ENCODE results near the gene ZC3H8.

The ZC3H8 gene

DNA sequence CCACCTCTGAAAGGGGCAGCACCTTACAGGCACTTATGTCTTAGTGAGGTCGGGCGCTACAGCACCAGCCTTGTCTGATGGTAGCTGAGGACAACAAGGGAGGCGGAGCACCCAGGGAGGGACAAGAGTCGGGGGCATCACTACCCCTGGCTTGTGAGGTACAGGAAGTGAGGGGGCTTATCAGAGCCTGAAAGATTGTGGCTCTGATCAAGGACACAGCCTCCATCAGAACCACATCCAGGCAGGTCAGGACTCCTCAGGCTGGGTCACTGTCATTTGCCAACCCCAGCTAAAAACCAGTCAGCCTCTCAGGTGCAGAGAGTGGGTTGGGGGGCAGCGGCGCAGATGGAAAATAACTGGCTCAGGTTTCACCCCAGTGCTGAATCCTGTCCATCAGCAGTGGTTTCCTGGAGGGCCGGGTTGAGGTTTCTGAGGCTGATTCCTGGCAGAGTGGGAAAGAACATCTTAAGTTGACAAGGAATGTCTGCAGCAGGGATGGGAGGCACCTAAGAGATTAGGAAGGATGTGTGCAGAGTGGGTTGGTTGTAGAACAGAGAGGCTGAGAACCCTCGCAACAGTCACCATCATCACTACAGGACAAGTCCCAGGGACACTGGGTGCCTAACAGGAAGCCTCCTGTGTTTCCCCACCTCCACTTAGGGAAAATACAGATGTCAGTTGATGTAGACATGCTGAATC is 71.4 kb downstream of the ZC3H8 start:
- TF ChIP-seq, protein P1, sequence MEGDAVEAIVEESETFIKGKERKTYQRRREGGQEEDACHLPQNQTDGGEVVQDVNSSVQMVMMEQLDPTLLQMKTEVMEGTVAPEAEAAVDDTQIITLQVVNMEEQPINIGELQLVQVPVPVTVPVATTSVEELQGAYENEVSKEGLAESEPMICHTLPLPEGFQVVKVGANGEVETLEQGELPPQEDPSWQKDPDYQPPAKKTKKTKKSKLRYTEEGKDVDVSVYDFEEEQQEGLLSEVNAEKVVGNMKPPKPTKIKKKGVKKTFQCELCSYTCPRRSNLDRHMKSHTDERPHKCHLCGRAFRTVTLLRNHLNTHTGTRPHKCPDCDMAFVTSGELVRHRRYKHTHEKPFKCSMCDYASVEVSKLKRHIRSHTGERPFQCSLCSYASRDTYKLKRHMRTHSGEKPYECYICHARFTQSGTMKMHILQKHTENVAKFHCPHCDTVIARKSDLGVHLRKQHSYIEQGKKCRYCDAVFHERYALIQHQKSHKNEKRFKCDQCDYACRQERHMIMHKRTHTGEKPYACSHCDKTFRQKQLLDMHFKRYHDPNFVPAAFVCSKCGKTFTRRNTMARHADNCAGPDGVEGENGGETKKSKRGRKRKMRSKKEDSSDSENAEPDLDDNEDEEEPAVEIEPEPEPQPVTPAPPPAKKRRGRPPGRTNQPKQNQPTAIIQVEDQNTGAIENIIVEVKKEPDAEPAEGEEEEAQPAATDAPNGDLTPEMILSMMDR (conservative IDR thresholded peaks at IDR 0.05; ENCODE audit: low read length): no peak
- TF ChIP-seq EZH2phosphoT487 (IDR thresholded peaks at IDR 0.05; ENCODE audit: borderline replicate concordance): no peak
- Histone ChIP-seq H3K79me2 (ENCODE audit: insufficient read depth, low read length) (no peaks in the 10 kb centered on the region), H3K9ac (ENCODE audit: low read depth, low read length, poor library complexity, severe bottlenecking) (no peak overlapping the region)

DNA sequence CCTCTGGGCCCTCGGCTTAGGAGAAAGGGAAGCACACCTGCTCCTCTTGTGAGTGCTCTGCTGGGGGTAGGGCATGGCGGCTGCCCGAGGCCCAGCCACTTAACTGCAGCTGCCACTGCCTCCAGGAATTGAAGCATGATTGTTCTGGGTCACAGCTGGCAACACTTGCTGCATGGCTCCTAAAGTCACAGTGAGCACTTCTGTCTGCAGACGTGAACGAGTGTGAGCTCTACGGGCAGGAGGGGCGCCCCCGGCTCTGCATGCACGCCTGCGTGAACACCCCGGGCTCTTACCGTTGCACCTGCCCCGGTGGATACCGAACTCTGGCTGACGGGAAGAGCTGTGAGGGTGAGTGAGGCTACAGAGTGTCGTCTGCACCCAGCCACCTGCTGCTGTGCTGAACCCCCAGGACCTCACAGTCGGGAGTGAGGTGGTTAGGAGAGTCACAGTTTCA is 72.2 kb downstream of the ZC3H8 start:
- H3K4me3 ChIP-seq (ENCODE audit: low read length, poor library complexity, severe bottlenecking): no peak overlapping the region
- H3K9me2 ChIP-seq (replicated peaks; ENCODE audit: low read depth, low read length): no peaks in the 10 kb centered on the region
- no peak overlapping the region for H3K9ac ChIP-seq (ENCODE audit: low read depth, low read length, poor library complexity, severe bottlenecking)
- H4K20me1 ChIP-seq (ENCODE audit: insufficient read depth, low read length, poor library complexity, severe bottlenecking): no peaks in the 10 kb centered on the region
- TF ChIP-seq, protein P1 (conservative IDR thresholded peaks at IDR 0.05; ENCODE audit: low read length): no peak
- TF ChIP-seq EZH2phosphoT487 (IDR thresholded peaks at IDR 0.05; ENCODE audit: borderline replicate concordance): no peak
- no peaks in the 10 kb centered on the region for H3F3A ChIP-seq (ENCODE audit: low read depth)
- no peaks in the 10 kb centered on the region for H3K36me3 ChIP-seq (ENCODE audit: insufficient read depth, low read length)
- no peaks in the 10 kb centered on the region for H3K79me2 ChIP-seq (ENCODE audit: insufficient read depth, low read length)
- H3K9me3 ChIP-seq (ENCODE audit: insufficient read depth, low read depth, low read length): no peaks in the 10 kb centered on the region
- no peak overlapping the region for H3K4me2 ChIP-seq (ENCODE audit: low read depth, low read length, poor library complexity, severe bottlenecking)
- peaks cover 32% of the 10 kb centered on the region for H3K4me1 ChIP-seq (ENCODE audit: insufficient read depth, low read length, poor library complexity, severe bottlenecking)
- H2AFZ ChIP-seq (ENCODE audit: low read length): no peak overlapping the region
- H3K27me3 ChIP-seq (ENCODE audit: insufficient read depth, low read length, poor library complexity, severe bottlenecking): no peaks in the 10 kb centered on the region

More for the DNA sequence above, 71.4 kb downstream of the ZC3H8 start:
- Histone ChIP-seq H2AFZ (ENCODE audit: low read length) (peak overlapping the region; percentile 10; the same call in 1 of the 2 replicates), H3K9me3 (ENCODE audit: insufficient read depth, low read depth, low read length) (no peaks in the 10 kb centered on the region), H3K9me2 (replicated peaks; ENCODE audit: low read depth, low read length) (no peaks in the 10 kb centered on the region), H3K27me3 (ENCODE audit: insufficient read depth, low read length, poor library complexity, severe bottlenecking) (no peaks in the 10 kb centered on the region), H4K20me1 (ENCODE audit: insufficient read depth, low read length, poor library complexity, severe bottlenecking) (no peaks in the 10 kb centered on the region), H3K4me2 (ENCODE audit: low read depth, low read length, poor library complexity, severe bottlenecking) (peak overlapping the region; percentile 19), H3K4me1 (ENCODE audit: insufficient read depth, low read length, poor library complexity, severe bottlenecking) (peaks cover 41% of the 10 kb centered on the region), H3K36me3 (ENCODE audit: insufficient read depth, low read length) (no peaks in the 10 kb centered on the region), H3K4me3 (ENCODE audit: low read length, poor library complexity, severe bottlenecking) (no peak overlapping the region), H3F3A (ENCODE audit: low read depth) (no peaks in the 10 kb centered on the region)

DNA sequence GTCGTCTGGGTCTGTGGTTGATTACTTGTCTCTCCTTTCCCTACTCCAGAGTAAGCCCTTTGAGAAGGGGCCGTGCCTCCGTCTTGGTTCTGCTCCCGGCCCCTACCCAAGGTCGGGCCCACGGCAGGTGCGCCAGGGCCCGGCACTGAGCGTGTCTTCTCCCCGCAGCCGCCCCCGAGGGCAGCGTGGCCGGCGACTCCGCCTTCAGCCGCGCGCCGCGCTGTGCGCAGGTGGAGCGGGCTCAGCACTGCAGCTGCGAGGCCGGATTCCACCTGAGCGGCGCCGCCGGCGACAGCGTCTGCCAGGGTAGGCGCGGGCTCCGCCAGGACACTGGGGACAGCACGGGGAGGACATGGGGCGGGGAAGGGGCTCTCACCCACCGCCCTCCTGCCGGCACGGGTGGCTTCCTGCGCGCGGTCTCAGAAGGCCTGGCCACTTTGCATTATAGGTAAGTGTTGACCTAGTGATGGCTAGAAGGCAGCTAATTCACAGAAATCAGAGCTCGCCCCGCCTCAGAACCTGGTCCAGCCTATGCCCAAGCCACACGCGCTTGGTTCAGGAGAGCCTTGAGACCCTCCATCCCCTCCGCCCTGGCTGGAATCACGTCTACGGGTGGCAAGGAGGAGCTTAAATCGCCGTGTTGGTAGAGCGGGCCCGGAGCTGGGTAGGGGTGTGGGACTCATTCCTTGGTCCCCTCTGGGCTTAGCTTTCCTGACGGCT is 73.1 kb downstream of the ZC3H8 start:
- Histone ChIP-seq H3K27me3 (ENCODE audit: insufficient read depth, low read length, poor library complexity, severe bottlenecking) (no peaks in the 10 kb centered on the region), H3K9ac (ENCODE audit: low read depth, low read length, poor library complexity, severe bottlenecking) (no peak overlapping the region), H3K4me1 (ENCODE audit: insufficient read depth, low read length, poor library complexity, severe bottlenecking) (peaks cover 23% of the 10 kb centered on the region), H3K9me2 (replicated peaks; ENCODE audit: low read depth, low read length) (no peaks in the 10 kb centered on the region), H3K4me2 (ENCODE audit: low read depth, low read length, poor library complexity, severe bottlenecking) (no peak overlapping the region), H3F3A (ENCODE audit: low read depth) (no peaks in the 10 kb centered on the region), H2AFZ (ENCODE audit: low read length) (no peak overlapping the region), H3K79me2 (ENCODE audit: insufficient read depth, low read length) (no peaks in the 10 kb centered on the region), H3K4me3 (ENCODE audit: low read length, poor library complexity, severe bottlenecking) (no peak overlapping the region), H3K9me3 (ENCODE audit: insufficient read depth, low read depth, low read length) (no peaks in the 10 kb centered on the region), H3K36me3 (ENCODE audit: insufficient read depth, low read length) (no peaks in the 10 kb centered on the region), H4K20me1 (ENCODE audit: insufficient read depth, low read length, poor library complexity, severe bottlenecking) (no peaks in the 10 kb centered on the region)
- TF ChIP-seq, protein P1 (conservative IDR thresholded peaks at IDR 0.05; ENCODE audit: low read length): no peak
- TF ChIP-seq EZH2phosphoT487 (IDR thresholded peaks at IDR 0.05; ENCODE audit: borderline replicate concordance): no peak

All from Loucy (cell line).